ENCODE data around the gene FBXW10B. TPM values are rescaled to one million over a fixed set of nuclear protein-coding genes. Genes with fewer than 3 reads are reported as not detected.
"Not testable (repeated sequence)": the region's sequence is repeated elsewhere in the genome, so short reads cannot be mapped to it uniquely, and the experiment has no call there.

FBXW10B gene
- total RNA-seq (2014; rRNA removed; shearing (Covaris generic)), result 2.7 and 4.8 TPM in 2 replicates

- DNase-seq (ENCODE audit: low spot score), result not testable (repeated sequence)
Measured at GRCh38 chr17:15619331-15620058, at the start of gene FBXW10B. Gene FBXW10B (minus strand): TSS chr17:15619704. CDS start chr17:15619512, 192 bp downstream.

- DNase-seq (ENCODE audit: low spot score), result no peak
Measured at GRCh38 chr17:15663691-15664090, 44.2 kb upstream of the FBXW10B start.

GRCh38 chr17:15663176-15663575 is 43.7 kb upstream of the FBXW10B start:
- no peak for DNase-seq (ENCODE audit: low spot score)

GRCh38 chr17:15662681-15663080 is 43.2 kb upstream of the FBXW10B start:
- DNase-seq (ENCODE audit: low spot score), result no peak

- no peak for DNase-seq (ENCODE audit: low spot score)
Measured at GRCh38 chr17:15660077-15660476, 40.6 kb upstream of the FBXW10B start.

- peak; percentile 47 for DNase-seq (ENCODE audit: low spot score)
Measured at GRCh38 chr17:15659663-15660062, 40.2 kb upstream of the FBXW10B start.

GRCh38 chr17:15659236-15659635 is 39.7 kb upstream of the FBXW10B start:
- no peak for DNase-seq (ENCODE audit: low spot score)

- DNase-seq (ENCODE audit: low spot score), result no peak
Measured at GRCh38 chr17:15658296-15658695, 38.8 kb upstream of the FBXW10B start.

GRCh38 chr17:15657868-15658267 is 38.4 kb upstream of the FBXW10B start:
- DNase-seq (ENCODE audit: low spot score), result peak; percentile 30

GRCh38 chr17:15654886-15655561 is 35.5 kb upstream of the FBXW10B start:
- no peak for DNase-seq (ENCODE audit: low spot score)

GRCh38 chr17:15654401-15654800 is 34.9 kb upstream of the FBXW10B start:
- DNase-seq (ENCODE audit: low spot score), result not testable (repeated sequence)

GRCh38 chr17:15652960-15653359 is 33.5 kb upstream of the FBXW10B start:
- DNase-seq (ENCODE audit: low spot score), result no peak

GRCh38 chr17:15651583-15652110 is 32.1 kb upstream of the FBXW10B start:
- peak; percentile 100 for DNase-seq (ENCODE audit: low spot score)

GRCh38 chr17:15650741-15651582 is 31.5 kb upstream of the FBXW10B start:
- peak; percentile 40 for DNase-seq (ENCODE audit: low spot score)

GRCh38 chr17:15649861-15650421 is 30.4 kb upstream of the FBXW10B start:
- peak; percentile 80 for DNase-seq (ENCODE audit: low spot score)

GRCh38 chr17:15648386-15648785 is 28.9 kb upstream of the FBXW10B start:
- peak; percentile 33 for DNase-seq (ENCODE audit: low spot score)

- peak; percentile 71 for DNase-seq (ENCODE audit: low spot score)
Measured at GRCh38 chr17:15645942-15646312, 26.4 kb upstream of the FBXW10B start.

- DNase-seq (ENCODE audit: low spot score), result peak; percentile 83
Measured at GRCh38 chr17:15645099-15645941, 25.8 kb upstream of the FBXW10B start.

- DNase-seq (ENCODE audit: low spot score), result not testable (repeated sequence)
Measured at GRCh38 chr17:15642505-15643251, 23.2 kb upstream of the FBXW10B start.

GRCh38 chr17:15642014-15642413 is 22.5 kb upstream of the FBXW10B start:
- not testable (repeated sequence) for DNase-seq (ENCODE audit: low spot score)

Data from A172 (cell line).